ENCODE data around the gene MAP3K12.

MAP3K12 gene

DNA sequence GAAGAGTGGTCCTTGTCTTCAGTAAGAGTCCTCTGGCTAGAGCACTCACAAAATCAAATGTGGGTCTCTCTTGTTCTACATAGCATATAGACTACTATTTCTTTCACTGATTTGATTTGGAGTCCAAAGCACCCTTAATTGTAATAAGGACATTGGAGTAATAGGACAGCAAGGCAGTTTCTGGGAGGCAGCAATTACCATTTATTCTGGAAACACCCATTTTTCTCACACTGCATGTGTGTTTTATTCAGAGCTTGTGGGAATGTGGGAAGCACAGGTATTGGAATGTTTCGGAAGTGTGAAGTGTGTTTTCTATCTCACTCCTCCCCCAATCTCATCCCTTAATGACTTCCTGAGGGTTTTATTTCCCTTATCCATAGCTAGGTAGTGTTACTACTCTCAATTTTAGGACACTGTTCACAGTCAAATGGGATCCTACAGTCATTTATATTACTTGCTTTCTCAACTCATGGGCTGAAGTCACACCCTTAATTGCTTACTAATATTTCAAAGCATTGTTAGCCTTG, 27.1 kb downstream of the MAP3K12 start:
- in situ Hi-C loops (cut with MboI; ENCODE audit: low sequenced_read_pairs), result loop anchor here (25.0 kb wide), 1 partner anchor 435 kb away; no protein-coding TSS in a partner anchor

DNA sequence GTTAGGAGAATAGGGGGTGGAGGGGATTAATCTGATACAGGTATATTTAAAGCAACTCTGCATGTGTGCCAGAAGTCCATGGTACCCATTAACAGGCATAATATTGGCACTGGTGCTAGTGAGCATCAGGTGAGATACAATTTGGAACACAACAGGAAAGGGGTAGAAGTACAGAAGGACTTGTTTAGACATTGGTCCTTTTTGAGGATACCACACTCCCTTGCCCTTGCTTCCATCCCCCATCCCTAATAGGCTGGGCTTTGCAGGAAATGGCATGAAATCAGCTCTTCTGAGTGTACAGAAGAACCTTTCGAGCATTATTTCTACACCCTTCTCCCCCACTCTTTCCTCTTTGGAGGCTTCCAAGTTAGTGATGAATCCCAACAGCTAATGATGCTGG, 31.0 kb downstream of the MAP3K12 start:
- in situ Hi-C loops (cut with MboI; ENCODE audit: low sequenced_read_pairs), result loop anchor here (25.0 kb wide), 1 partner anchor 431 kb away; no protein-coding TSS in a partner anchor

DNA sequence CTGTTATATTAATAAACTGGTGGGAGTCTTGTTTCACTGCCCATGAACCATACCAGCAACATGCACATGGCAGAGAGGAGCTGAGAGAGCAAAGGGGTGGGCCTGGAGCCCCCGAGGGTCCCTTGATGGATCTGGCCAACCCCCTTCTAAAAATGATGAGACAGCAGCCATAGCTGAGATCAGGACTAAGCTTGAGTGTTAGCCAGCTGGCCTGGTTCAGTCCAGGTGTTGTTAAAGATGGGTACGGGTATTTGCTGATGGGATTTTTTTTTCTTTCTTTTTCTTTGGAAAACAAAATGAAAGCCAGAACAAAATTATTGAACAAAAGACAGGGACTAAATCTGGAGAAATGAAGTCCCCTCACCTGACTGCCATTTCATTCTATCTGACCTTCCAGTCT, 31.4 kb downstream of the MAP3K12 start:
- in situ Hi-C loops (cut with MboI; ENCODE audit: low sequenced_read_pairs), result loop anchor here (25.0 kb wide), 1 partner anchor 431 kb away; no protein-coding TSS in a partner anchor

DNA sequence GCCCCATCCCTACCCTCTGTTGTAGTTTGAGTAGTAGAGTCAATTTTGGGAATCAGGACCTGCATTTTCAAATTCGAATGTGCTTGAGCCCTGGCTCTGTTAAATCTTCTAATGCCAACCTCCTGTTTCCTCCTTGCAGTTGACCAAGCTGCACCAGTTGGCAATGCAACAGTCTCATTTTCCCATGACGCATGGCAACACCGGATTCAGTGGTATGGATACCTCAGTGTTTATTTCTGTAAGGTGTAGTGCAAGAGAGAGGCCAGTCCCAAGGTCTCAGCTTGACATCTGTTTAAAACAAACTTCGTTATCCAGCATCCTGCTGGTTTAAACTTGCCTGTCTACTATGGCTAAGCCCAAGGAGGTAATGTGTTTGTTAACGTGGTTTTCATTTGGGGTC, 32.2 kb downstream of the MAP3K12 start:
- in situ Hi-C loops (cut with MboI; ENCODE audit: low sequenced_read_pairs), result loop anchor here (25.0 kb wide), 1 partner anchor 430 kb away; no protein-coding TSS in a partner anchor

DNA sequence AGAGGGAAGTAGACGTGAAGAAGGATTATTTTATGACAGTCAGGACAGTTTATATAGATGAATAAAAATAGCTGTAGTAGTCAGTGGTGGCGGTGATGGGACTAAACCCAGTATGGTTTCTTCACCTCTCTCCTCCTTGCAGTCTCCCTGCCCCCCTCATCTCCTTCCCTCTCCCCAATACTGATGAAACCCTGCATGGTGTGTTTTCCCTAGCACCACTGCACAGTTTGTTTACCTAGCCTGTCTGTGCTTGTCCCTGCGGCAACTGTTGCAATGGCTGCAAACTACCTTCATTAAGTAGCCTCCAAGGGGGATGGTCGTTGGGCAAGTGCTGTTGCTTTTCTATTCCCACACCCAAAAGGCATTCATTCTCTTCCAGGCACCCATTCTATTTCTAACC, 32.6 kb downstream of the MAP3K12 start:
- in situ Hi-C loops (cut with MboI; ENCODE audit: low sequenced_read_pairs), result loop anchor here (25.0 kb wide), 1 partner anchor 429 kb away; no protein-coding TSS in a partner anchor

DNA sequence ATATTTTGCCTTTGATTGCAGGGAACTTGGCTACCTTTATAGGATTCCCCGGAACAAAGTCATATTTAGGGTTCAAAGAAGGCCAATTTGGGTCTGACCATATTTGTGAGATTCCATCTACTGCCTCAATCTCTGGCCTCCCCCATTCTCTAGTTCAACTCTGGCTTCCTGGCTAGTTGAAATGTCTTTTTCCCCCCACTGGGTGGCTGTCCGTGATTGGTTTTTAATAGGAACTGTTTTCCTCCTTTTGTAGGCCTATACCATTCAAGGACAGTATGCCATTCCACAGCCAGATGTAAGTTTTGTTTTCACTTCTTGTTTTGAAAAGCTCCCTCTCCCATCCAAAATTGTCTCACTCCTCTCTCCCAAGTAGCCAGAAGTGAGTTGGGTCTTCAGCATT, 33.6 kb downstream of the MAP3K12 start:
- in situ Hi-C loops (cut with MboI; ENCODE audit: low sequenced_read_pairs), result loop anchor here (25.0 kb wide), 1 partner anchor 428 kb away; no protein-coding TSS in a partner anchor

DNA sequence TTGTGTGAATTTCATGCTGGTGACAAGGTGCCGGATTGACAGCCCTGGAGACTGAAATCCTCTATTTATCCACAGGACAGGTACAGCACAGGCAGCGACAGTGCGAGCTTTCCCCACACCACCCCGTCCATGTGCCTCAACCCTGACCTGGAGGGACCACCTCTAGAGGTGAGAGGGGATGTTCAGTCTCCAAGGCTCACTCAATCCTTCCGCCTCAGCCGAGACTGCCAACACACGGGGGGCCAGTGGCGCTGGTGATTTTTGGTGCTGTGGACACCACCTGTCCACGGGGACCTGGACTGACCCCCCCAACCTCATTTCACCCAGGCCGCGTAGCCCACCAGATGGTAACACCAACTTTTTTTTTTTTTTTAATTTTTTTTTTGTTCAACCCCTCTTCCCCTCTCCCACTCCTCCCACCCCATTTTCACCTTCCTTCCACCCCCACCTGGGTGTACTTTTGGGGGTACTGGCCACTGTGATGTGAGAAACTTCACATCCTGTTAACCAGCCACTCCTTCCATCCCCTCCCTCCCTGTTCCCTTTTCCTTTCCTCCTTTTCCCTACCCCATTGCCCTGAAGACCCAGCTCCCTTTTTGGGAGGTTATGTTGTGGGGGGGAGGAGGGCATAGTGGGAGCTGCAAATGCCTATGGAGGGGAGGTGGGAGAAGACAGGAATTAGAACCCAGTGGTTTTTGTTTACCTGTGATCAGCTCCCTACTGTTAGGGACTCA, 34.4 kb downstream of the MAP3K12 start:
- in situ Hi-C loops (cut with MboI; ENCODE audit: low sequenced_read_pairs), result loop anchor here (25.0 kb wide), 1 partner anchor 428 kb away; no protein-coding TSS in a partner anchor

DNA sequence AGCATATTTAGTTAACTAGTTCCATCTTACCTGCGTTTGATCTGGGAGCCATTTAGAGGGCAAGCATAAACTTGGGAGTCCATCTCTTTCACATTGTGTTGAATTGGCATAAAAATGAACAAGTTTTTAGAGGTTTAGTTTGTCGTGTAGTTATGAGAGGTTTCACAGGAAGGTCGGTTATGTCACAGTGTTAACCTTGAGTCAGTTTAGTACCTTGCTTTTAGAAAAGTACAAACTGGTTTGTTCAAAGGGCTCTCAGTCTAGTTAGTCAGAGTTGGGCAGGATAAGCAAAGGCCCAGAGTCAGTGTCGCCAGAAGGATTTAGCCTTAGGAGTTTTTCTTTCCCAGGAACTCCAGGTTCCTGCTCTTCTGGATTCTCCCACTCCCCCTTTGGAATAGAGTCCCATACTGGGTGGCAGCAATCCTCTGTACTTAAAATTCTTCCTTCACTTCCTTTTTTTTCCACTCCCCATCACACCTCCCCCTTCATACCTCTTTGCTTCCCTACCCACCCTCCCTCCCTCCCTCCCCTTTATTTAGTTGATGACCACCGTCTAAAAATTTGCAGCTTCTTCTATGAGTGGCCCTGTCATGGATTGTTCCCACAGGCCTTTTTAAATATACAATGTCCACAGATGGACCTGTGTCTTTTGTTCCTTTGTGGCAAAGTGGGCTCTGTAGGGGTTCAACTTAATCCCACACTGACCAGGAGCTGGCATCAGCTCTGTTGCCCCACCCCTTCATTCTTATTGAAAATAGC, 35.3 kb downstream of the MAP3K12 start:
- in situ Hi-C loops (cut with MboI; ENCODE audit: low sequenced_read_pairs), result loop anchor here (25.0 kb wide), 1 partner anchor 427 kb away; no protein-coding TSS in a partner anchor

DNA sequence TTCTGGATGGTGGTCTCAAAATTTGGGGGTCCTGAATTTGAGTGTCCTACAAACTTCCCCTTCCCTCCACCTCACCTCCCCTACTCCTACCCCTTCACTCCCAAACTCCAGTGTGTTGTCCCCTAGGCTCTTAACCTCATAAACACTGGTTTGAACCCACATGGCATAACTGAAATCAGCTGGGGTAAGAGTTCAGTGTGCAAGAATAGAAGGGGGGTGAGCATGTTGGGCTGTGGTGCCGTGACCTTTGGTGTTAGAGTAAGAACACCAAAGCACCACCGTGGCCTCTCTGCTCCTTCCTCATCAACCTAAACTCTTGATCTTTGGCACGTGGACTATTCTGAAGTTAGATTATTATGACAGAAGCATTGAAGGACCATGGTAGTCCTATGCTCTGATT, 36.3 kb downstream of the MAP3K12 start:
- in situ Hi-C loops (cut with MboI; ENCODE audit: low sequenced_read_pairs), result loop anchor here (25.0 kb wide), 1 partner anchor 426 kb away; no protein-coding TSS in a partner anchor

DNA sequence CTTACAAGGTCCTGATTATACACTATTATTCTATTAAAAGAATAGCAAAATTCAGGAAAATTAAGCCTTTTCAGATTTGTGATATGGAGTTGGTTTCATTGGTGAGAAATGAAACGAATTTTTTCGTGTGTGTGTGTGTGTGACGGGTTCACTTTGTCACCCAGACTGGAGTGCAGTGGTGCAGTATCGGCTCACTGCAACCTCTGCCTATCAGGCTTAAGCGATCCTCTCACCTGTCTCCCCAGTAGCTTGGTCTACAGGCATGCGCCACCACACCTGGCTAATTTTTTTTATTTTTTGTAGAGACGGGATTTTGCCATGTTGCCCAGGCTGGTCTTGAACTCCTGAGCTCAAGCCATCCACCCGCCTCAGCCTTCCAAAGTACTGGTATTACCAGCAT, 37.7 kb downstream of the MAP3K12 start:
- in situ Hi-C loops (cut with MboI; ENCODE audit: low sequenced_read_pairs), result loop anchor here (25.0 kb wide), 1 partner anchor 424 kb away; no protein-coding TSS in a partner anchor

DNA sequence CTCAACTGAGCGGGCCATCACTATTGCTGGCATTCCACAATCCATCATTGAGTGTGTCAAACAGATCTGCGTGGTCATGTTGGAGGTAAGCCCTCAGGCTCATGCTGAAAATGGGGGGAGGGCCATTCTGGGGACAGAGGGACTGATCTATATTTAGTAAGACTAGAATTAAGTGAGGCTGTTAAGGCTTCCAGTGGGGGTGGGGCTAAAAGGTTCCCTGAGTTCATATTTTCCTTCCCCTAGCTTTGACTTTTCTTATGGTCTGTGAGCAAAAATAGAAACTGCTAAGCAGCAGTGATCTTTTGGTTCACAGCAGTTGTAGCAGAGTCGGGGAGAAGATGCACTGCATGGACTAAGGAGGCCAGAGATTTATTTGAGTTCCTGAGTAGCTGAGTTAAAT, 38.2 kb downstream of the MAP3K12 start:
- in situ Hi-C loops (cut with MboI; ENCODE audit: low sequenced_read_pairs), result loop anchor here (25.0 kb wide), 1 partner anchor 424 kb away; no protein-coding TSS in a partner anchor

DNA sequence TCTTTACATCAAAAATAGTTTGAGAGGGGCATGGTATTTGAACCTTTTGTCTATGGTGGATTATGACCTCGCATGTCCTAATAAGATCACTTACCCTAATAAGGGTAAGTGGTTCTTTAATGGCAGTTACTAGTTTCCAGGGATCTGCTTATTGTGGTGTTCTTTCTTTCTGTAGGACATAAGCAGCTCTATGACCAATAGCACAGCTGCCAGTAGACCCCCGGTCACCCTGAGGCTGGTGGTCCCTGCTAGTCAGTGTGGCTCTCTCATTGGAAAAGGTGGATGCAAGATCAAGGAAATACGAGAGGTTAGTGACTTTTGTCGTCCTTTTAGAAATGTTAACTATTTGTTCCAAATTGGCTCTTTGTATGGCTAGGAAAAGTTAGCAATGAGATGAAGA, 40.2 kb downstream of the MAP3K12 start:
- in situ Hi-C loops (cut with MboI; ENCODE audit: low sequenced_read_pairs), result loop anchor here (25.0 kb wide), 1 partner anchor 422 kb away; no protein-coding TSS in a partner anchor

DNA sequence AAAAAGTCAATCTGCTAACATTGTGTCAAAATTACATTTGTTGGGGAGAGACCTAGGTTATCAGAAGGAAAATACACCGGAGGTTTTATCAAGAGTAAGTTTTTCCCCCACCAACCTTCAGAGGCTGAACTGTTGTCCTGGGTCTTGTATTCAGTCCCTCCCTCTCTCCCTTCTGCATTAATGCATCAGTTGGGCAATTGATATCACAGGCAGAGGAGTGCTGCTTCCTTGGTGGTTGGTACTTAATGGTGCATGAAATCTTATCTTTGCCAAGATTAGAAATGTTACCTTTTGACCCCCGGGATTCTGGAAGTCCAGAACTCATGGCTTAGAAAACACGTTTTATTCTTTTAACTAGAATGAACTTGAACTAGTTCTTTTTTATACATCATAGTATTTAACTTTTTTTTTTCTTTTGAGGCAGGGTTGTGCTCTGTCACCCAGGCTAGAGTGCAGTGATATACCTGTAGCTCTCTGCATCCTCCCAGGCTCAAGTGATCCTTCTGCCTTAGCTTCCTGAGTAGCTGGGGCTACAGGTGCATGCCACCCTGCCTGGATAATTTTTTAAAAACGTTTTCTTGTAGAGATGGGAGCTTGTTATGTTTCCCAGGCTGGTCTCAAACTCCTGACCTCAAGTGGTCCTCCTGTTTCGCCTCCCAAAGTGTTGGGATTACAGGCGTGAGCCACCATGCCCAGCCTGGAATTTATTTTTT, 42.4 kb downstream of the MAP3K12 start:
- in situ Hi-C loops (cut with MboI; ENCODE audit: low sequenced_read_pairs), result loop anchor here (25.0 kb wide), 1 partner anchor 420 kb away; no protein-coding TSS in a partner anchor

DNA sequence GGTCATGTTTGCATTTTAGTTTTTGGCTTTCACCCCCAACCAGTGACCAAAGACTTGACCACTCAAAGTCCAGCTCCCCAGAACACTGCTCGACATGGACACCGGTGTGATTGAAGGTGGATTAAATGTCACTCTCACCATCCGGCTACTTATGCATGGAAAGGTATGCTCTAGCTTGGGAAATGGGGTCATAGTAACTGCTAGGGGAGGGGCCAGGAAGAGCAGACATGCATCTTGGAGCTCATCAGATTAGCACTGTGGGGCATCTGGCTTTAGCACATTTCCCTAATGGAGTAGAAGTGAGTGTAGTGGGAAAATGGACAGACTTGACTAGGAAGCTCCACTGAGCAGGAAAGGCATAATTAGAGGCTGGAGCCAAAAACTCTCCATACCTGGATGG, 44.6 kb downstream of the MAP3K12 start:
- in situ Hi-C loops (cut with MboI; ENCODE audit: low sequenced_read_pairs), result loop anchor here (25.0 kb wide), 1 partner anchor 417 kb away; no protein-coding TSS in a partner anchor

DNA sequence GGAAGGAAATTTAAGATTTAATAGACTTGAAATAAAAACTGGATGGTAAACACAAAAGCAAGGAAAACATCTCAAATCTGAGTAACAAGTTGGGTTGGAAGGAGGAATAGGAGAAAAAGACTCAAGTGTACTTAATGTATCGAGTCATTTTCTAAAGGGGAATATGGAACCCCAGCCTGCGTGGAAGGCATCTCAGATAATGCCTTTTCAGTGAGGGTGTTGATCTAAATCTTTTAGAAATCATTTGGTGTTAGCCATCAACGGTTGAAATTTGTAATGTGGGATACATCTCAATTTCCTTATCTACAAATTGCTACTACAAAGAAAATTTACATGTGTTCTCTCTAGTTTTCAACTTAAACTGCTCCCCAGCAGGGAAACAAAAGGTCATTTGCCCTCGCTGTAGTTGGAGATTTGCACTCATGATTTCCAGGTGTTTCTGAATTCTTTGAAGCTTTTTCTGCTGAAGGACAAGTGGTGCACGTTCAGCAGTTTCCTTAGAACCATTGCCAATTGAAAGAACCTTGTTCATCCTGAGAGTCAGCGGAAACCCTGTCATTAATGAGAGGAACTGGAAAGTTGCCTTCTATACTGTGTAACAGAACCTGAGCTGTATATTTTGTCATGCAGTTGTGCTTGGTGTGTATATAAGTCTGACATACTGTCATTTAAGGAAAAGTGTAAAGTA, 45.2 kb downstream of the MAP3K12 start:
- in situ Hi-C loops (cut with MboI; ENCODE audit: low sequenced_read_pairs), result loop anchor here (25.0 kb wide), 1 partner anchor 417 kb away; no protein-coding TSS in a partner anchor

DNA sequence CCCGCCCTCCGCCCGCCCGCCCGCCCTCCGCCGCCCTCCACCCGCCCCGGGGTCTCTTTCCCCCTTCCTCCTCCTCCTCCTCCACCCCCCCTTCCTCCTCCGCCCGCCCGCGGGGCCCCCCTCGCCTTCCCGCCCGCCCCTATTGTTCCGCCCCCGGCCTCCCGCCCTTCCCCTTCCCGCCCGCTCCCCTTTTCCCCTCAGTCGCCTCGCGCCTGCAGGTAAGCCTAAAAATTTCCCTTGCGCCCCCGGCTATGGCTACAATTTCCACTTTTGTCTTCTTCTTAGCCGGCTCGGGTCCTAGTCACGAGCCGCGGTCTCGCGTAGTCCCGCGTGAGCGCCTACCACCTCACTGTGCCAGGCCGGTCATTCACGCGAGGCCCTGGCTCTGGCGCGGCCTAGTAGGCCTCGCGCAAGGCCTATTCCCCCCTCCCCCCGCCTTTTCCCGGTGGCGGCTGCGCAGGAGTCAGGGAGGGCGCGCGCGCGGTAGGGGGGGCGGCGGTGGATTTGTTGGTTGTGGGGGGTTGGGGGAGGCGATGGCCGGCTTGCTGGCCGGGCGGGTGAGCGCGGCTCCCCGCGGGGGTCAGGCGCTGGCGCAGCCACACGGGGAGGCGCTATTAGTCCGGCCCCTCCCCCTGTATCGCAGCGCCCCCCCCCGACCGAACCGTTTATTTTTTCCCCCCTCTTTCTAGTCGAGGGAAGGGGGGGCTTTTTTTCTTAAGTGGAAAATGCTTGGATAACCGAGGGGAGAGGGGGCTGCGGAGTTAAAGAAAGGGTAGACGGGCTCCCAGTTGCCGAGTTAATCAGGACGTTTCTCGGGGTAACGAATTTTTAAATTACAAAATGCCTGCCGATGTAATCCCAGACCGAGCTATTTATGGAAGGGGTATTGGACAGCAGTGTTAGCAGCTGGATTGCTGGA, 46.8 kb downstream of the MAP3K12 start:
- in situ Hi-C loops (cut with MboI; ENCODE audit: low sequenced_read_pairs), result loop anchor here (25.0 kb wide), 1 partner anchor 415 kb away; no protein-coding TSS in a partner anchor

DNA sequence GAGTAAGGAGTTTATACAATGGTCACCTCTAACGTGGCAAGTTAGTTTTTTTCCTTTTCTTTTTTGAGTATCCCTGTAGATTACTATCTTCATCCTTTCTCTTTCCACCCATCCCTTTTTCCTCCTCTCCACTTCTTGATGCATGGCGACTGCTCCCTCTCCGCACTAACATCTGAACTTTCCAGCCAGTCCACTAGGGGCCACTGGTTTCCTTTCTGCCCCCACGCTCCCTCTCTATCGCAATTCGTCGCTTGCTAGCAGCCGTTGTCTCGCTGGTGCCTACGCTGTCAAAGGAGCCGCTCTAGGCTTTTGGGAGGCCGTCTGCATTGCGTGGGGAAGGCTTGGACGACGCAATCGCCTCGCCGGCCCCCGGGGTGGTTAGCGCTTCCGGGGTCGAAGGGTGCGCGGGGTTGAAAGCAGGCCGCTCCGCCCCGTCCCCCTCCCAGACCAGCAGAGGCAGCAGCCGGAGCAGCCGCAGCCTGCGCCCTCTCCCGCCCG, 47.5 kb downstream of the MAP3K12 start, which contains the start of gene PCBP2:
PCBP2 (plus strand) TSS at position 442 of the 498 bp plus-strand sequence. CDS start 2,699 bp downstream, outside the sequence.
- in situ Hi-C loops (cut with MboI; ENCODE audit: low sequenced_read_pairs), result loop anchor here (25.0 kb wide), 1 partner anchor 414 kb away; no protein-coding TSS in a partner anchor

DNA sequence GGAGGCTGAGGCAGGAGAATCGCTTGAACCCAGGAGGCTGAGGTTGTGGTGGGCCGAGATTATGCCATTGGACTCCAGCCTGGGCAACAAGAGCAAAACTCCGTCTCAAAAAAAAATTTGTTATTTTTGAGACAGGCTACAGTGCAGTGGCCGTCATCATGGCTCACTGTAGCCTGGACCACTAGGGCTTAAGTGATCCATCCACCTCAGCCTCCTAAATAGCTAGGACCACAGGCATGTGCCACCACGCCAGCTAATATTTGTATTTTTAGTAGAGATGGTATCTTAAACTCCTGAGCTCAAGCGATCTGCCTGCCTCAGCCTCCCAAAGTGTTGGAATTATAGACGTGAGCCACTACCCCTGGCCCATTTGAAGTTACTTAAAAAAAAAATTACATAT, 48.3 kb downstream of the MAP3K12 start:
- in situ Hi-C loops (cut with MboI; ENCODE audit: low sequenced_read_pairs), result loop anchor here (25.0 kb wide), 1 partner anchor 414 kb away; no protein-coding TSS in a partner anchor

All from HL-60/S4 treated with phorbol 12-myristate 13-acetate at 8.2 ng/mL for 4 days and 3 days (cell line).